ENCODE results near the gene PACRGL.

The PACRGL gene

DNA sequence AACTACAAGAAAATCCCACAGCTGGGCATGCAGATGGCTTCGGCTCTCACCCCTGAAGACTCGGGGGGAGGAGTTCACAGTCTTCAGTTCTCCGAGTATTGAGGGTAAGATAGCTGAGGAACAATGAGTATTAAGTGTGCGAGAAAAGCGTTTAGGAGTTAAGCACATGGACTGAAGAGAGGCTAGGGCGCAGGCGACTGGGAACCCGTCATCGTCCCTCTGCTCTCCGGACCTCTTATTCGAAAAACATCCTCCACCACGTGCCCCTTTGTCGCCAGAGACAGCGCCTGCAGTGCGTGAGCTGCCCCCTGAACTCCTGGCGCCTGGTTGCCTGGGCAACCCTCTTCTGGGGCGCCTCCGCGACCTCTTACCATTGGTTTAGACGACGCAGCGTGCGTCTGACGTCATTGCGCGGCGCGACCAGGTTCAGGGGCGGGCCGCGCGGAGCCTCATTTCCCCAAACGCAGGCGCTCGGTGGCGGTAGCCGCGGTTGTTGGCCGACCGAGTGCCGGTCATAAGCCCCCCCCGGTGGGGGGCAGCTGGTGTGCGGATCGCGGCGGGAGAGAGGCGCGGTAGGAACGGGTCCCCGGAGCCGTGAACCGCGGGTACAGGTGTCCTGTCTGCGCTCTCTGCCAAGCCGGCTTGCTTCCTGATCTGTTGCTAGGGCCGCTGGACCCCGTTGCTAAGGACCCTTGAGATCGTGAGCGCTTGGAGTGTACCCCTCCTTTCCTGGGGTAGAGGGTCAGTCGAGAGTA is at the start of gene PACRGL:
Gene PACRGL, plus strand, starts transcription at position 452 of the 755 bp plus-strand sequence. CDS start 4,024 bp downstream, outside the sequence.
- DNase-seq (ENCODE audit: extremely low read depth in 1 of 2, low read depth in 1 of 2) = peak; percentile 83 to 91

DNA sequence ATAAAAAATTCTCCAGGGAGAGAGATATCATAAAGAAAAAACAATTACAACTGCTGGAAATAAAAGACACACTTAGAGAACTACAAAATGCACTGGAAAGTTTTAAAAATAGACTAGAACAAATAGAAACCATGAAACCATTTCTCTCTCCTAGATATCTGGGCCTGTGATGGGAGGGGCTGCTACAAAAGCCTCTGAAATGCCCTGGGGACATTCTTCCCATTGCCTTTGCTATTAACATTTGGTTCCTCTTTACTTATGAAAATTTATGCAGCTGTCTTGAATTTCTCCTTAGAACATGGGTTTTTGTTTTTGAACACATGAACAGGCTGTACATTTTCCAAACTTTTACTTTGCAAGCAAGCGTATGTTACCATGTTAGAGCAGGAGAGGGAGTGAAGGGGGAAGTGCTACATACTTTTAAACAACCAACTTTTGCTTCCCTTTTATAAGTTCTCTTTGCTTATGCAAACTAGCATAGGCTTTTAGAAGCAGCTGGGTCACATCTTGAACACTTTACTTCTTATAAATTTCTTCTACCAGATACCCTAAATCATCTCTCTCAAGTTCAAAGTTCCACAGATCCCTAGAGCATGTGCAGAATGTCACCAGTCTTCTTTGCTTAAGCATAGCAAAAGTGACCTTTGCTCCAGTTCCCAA is 47.9 kb upstream of the PACRGL start:
- DNase-seq (ENCODE audit: extremely low read depth in 1 of 2, low read depth in 1 of 2) = no peak

DNA sequence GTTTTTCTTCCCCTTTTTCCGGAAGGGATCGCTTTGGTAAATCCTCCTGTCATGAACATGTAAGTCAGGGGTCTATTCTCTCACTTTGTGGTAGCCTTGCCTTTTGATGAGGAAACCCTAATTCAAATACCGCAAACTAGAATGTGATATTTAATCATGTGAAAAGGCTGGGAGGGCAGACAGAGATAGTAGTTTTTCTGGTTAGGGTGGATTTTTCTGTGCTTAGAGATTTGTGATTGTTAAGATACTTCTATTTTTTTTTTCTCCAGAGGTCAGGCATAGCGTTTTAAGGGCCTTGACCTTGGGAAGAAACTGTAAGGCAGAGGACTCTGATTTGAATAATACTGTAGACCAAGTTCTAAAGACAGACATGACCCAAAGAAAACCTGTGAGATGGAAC is 41.8 kb upstream of the PACRGL start:
- no peak for DNase-seq (ENCODE audit: extremely low read depth in 1 of 2, low read depth in 1 of 2)

DNA sequence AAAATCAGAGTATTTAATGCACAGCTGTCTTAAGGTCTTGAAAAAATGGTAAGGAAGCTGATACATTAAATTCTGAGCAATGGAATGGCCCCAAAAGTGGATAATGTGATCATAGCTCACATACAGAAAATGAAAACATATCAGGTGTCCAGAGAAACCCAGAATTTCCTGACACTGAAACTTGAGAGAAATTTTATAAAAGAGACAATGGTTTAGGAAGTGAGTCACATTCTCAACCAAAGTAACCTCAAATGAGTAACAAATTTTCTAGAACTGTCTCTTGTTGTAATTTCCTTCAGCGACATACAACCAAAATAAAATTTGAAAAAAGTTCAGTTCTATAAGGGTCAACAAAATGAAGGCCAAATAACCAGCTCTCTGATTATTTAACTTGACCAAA is 37.4 kb upstream of the PACRGL start:
- DNase-seq (ENCODE audit: extremely low read depth in 1 of 2, low read depth in 1 of 2) = no peak

DNA sequence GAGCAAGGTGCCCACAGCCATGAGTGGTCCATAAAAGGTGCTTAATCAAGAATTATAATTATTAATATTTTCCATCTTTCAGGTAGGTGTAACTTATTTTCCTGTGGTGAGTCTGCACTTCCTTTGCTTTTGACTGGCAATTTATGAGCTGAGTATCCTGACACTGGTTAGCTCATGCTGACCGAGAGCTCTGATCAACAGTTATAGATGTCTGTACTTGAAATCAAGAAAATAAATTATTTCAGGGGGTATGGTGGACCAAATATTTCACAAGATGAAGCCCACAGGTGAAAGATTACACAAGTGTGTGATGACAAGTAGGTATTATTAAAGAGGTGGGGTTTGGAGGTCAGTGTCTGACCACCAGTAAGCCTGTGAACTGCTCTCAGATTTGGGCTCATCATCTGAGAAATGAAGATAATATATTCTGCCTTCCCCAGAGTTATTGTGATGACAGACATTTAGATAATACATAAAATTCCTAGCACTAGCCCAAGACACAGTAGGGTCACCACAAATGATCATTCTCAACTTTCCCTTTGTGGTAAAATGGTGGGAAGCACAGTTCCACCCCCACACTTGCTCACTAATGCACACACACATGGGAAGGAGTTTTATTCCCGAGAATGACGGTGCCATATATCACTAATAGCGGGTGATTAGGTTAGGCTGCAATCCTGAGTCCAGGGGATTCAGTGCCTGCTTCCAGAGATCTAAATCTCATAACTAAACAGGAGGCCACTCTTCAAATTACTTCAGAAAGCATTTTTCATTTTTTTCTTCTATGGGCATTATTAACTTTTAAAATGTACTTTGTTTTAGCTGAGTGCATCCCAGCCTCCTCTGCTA is 34.0 kb upstream of the PACRGL start:
- no peak for DNase-seq (ENCODE audit: extremely low read depth in 1 of 2, low read depth in 1 of 2)

DNA sequence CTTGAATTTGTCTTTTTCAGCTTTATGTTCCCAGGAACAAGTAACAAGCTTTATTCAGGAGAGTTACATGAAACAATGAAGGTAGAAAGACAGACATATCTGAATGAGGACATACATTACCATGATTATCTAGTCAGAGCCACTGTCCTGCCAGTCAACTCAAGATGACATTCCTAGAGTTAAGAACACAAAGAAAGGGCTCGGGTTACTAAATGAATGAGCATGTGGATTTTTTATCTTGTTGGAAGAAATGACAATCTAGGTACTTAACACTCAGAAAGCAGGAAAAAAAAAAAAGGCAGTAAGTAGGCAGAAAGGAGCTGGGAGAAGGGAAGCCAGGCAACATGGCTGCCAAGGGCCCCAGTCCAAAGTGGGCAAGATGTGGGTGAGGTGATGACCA is 28.0 kb upstream of the PACRGL start:
- no peak for DNase-seq (ENCODE audit: extremely low read depth in 1 of 2, low read depth in 1 of 2)

DNA sequence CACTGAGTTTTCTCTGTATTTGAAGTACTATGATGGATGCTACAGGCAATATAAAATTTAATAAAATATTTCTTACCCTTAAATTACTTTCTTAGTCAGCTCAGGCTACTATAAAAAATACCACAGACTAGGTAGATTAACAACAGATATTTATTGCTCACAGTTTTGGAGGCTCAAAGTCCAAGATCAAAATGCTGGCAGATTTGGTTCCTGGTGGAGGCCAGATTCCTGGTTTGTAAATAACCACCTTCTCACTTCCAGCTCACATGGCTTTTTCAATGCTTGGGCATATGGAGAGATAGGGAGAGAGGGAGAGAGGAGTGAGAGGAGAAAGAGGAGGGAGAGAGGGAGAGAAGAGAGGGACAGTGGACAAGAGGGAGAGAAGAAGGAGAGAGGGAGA is 24.5 kb upstream of the PACRGL start:
- no peak for DNase-seq (ENCODE audit: extremely low read depth in 1 of 2, low read depth in 1 of 2)

DNA sequence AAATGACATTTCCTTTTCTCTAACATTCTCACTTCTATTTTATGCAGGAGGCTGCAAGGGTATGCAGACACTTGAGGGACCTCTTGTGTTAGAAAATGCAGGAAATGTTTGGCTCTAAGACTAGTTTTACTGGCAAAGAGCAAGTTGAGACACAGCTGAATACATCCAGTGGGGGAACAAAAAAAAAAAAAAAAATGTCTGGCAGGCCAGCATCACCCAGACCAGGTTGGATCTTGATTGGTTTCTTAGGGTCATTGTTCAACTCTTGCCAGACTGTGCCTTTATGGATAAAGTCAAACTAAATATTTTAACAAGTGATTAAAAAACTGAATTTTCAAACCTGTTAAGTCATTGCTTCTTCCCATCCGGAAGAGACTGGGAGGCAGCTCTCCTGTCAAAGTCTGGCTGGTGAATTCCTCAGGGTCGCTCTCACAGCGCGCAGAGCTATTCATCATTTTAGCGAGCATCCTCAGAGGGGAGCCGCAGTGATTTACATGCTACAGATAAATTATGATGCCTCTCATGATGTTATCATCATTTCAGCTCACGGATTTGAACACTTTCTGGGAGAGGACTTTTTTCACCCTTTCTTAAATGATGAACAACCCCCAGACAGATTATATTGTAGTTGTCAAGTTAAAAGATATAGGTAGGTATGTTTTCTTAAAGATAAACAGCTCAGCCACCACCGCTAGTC is 23.6 kb upstream of the PACRGL start:
- DNase-seq (ENCODE audit: extremely low read depth in 1 of 2, low read depth in 1 of 2) = no peak

DNA sequence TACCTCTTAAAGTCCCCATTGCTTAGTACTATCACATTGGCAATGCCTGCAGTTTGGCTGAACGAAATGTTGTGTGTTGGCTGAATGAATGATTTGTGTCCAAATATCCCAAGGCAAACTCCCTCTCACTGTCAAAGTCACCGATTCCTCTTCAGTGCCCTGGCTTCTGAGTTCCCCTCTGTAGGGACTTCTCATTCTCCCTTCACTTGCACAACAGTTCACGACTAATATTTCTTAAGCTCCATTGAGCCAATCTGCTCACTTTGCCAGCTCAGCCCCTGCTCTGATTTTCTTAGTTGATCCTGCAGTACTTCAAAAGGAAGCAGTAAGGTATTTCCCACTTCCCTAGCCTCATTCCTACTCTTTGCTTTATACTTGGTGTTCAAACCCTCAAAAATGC is 21.9 kb upstream of the PACRGL start:
- no peak for DNase-seq (ENCODE audit: extremely low read depth in 1 of 2, low read depth in 1 of 2)

DNA sequence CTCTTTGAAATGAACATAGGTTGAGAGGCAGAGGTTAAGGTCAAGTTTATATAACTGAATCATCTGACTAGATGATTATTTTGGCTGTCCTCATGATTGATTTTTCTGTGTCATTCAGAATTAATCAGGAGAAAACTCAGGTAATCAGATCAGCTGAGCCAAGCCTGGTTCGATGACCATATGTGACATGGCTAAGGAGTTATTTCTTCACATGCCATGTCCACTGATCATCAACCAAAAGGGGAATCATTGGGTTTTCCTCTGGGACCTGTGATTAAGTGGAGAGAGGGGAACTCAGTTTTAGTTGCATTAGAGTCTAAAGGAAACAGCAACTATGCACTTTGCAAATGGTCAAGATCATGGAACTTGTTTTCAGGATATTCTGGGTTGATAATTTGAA is 20.3 kb upstream of the PACRGL start:
- DNase-seq (ENCODE audit: extremely low read depth in 1 of 2, low read depth in 1 of 2) = no peak

DNA sequence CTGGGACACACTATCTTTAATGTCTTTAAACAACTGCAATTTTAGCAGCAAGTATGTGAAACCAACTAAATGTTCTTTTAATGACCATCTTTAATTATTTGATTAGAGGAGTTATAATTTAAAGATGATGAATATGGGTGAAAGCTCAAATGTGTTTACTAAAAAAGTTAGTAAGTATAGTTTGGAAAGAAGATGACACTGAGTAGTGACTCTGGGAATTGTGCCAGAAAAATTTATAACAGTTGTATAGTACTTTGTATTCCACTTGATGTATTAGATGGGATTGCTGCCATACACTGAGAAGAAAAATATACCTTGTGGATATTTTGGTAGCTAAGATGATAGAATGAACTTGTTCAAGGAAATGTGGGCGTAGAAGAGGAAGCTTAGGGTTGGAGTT is 19.5 kb upstream of the PACRGL start:
- DNase-seq (ENCODE audit: extremely low read depth in 1 of 2, low read depth in 1 of 2) = no peak

DNA sequence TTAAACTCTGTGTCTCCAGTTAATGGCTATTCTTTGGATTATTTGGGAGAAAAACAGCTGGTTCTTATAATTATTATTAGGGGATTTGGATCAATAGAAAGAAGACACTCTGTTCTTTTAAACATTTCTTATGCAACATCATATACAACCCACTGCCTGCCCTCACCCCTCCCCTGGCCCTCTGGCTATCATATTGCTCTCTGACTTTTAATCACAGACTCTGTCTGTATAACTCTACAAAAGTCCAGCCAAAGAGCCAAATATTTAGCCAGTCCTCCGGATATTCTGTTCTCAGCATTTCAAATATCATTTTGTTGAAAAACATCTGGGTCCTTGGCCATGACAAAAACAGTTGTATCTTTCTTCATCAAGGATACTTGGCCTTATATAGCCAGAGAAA is 19.0 kb upstream of the PACRGL start:
- DNase-seq (ENCODE audit: extremely low read depth in 1 of 2, low read depth in 1 of 2) = no peak

DNA sequence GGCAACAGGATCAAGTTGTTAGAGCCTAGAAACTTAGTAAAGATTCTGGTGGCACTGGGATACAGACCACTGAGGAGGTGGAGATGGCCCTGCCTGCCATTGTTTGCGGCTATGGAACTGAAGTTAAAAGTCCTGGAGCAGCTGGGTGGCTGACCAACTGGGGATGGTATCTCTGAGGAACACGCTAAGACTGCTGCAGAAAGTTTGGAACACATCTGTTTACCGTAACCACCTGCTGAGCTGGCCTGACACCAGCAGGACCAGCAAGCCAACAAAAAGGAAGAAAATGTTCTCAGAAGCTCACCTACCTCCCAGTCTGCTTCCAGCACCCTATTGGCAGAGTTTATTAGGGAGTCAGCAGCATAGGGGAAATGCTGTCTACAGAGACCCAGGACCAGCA is 17.4 kb upstream of the PACRGL start:
- no peak for DNase-seq (ENCODE audit: extremely low read depth in 1 of 2, low read depth in 1 of 2)

DNA sequence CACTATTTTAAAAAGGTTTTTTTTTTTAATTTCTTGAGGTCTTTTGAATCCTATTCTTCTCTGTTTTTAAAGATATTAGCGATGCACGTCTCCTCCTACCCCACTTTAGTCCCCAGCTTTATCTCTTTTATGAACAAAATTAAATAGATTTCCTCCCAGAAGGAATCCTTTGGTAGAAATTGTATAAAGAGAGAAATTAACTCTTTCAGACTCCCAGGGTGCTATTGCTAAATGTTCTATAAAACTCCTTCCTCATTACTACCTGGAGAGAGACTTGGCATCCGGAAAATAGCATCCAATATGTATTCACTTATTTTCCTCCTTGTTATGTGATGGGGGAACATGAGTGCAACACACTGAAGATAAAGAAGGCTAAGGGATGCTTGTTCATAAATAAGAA is 16.5 kb upstream of the PACRGL start:
- no peak for DNase-seq (ENCODE audit: extremely low read depth in 1 of 2, low read depth in 1 of 2)

DNA sequence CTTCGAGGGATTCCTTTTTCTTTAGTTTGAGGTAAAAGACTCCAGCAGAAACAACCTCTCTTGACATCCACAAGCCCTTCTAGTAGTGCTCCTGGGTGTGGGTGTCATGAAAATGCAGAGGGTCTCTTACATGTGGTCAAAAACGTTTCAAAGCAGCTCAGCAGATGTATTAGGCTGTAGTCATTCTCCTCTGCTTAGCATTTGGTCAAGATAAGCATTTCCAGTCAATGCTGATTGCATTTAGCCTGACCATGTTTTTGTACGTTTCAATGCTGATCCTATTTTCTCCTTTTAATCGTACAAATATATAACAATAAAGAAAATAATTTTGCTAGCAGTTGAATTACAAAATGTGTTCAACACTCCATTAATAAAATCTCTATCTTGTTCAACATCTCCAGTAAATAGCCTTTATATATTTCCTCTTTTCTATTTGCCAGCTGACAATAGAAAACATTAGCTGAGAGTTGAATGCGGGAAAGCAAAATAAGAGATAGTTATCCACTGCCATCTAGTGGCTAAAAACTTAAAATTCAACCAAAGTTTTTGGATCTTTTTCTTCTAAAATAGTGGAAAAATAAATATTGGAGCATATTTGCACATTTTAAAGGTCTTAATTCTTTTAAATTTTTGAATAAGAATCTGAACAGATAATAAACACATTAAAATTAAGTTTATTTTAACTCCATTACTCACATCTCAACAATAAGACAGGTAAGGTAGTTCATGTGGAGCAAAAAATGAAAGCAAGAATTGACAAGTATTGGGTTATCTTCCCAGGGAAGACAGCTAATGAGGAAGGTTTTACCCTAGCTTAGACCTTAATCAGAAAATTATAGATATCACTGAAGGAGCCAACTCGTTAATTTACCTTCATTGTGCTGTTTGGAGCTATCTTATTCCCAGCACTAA is 15.2 kb upstream of the PACRGL start:
- no peak for DNase-seq (ENCODE audit: extremely low read depth in 1 of 2, low read depth in 1 of 2)

DNA sequence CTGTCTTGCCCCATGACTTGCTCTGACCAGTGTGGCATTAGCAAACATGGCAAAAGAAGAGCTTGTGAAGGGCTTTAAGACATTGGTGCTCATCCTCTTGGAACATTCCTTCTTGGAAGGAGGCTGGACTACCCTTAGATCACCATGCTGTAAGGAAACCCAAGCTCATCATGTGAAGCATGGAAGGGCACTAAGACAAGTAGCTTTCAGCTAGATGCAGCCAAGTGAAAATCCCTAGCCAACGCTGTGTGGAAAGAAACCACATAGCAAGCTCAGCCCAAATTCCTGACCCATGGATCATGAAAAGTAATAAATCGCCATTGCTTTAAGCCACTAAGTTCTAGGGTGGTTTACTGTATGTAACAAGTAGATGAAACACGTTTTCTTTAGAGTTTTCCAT is 12.4 kb upstream of the PACRGL start:
- no peak for DNase-seq (ENCODE audit: extremely low read depth in 1 of 2, low read depth in 1 of 2)

DNA sequence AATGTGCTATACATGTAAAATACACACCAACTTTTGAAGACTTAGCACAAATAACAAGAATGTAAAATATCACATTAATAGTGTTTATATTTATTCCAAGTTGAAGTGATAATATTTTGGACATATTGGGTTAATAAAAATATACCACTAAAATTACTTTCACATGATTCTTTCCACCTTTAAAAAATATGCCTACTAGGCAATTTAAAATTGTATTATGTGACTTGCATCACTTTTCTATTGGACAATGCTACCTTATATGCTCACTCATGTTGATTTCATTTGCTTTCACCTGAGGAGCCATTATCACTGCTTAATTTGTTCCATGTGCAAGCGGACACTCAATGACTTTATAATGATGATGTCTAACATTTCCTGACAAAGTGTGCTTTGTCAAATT is 3.4 kb upstream of the PACRGL start:
- DNase-seq (ENCODE audit: extremely low read depth in 1 of 2, low read depth in 1 of 2) = no peak

DNA sequence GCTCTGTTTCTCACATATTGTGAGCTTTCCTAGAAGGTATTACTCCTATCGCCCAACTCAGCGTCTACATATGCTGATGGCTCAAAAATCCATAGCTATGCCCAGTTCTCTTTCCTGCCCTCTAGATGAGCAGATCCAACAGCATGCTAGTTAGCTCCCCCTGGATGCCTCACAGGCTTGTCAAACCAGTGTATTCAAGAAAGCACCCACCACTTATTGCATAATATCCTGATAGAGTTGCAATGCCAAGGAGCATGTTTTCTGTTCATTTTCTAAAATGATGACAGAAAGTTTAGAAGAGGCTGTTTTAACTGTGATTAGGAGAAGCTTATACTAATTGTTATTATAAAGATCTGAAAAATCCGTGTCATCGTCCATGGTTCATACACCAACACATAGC is 1.9 kb upstream of the PACRGL start:
- DNase-seq (ENCODE audit: extremely low read depth in 1 of 2, low read depth in 1 of 2) = no peak

DNA sequence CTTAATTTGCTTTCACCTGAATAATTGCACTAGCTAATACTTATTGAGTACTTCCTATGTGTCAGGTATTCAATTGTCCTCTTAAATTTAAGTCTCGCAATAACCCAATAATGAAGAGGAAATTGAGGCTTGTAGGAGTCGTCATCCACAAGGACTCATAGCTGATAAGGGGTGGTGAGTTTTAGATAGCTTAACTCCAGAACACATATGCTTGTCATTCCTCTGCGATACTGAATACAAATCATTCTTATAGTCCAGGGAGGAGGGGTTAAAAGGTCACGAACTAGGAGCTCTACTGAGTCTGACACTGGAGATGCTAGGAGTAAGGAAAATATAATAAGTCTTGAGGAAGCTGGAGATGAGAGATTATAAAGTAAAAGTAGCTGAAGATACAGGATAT is 1.4 kb upstream of the PACRGL start:
- DNase-seq (ENCODE audit: extremely low read depth in 1 of 2, low read depth in 1 of 2) = no peak

DNA sequence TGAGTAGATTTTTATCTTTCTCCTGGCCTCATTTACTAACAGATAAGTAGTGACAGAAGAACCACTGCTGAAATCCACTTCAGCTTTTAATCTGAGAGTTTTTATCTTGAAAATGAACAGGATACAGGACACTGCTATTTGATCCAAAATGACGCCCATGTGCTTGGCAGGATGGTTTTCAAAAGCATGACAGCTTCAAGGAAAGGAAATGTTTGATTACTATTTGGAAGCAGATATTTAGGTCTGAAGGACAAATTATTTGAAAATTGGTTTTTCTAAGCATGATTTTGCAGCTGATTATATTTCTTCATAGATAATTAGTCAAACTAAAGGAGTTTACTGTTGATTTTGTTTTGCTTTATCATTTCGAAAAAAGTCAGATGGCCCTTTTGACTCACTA is 11.1 kb downstream of the PACRGL start:
- DNase-seq (ENCODE audit: extremely low read depth in 1 of 2, low read depth in 1 of 2) = no peak
